ENCODE measurements around the gene CTRL.

DNA sequence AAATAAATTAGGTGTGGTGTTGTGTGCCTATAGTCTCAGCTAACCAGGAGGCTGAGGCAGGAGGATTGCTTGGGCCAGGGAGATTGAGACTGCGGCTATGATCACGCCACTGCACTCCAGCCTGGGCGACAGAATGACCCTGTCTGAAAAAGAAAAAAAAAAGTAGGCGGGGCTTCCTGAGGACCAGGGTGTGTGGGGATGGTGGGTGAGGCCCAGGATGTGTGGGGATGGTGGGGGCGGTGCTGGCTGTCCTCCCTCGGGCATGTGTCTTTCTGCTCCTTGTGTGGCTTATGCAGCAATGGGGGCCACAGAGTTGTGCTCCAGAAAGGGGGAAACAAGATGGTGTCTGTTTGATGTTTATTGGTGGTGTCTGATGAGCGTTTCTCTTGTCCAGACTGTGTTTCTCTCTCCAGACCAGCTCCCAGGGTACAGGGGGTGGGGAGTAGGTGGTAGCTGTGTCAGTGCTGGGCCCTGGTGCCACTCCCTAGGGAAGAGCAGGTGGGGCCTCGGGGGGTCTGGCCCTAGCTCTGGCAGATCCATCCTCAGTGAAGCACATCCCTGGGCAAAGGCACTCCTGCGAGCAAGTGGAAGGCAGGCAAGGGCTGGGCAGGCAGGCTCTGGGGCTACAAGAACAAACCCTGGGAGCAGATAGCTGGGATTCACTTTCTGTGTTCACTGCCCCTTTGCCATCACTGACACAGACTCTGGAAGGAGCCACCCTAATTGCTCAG lies 10.0 kb upstream of the CTRL start:
- TF ChIP-seq, protein P1, sequence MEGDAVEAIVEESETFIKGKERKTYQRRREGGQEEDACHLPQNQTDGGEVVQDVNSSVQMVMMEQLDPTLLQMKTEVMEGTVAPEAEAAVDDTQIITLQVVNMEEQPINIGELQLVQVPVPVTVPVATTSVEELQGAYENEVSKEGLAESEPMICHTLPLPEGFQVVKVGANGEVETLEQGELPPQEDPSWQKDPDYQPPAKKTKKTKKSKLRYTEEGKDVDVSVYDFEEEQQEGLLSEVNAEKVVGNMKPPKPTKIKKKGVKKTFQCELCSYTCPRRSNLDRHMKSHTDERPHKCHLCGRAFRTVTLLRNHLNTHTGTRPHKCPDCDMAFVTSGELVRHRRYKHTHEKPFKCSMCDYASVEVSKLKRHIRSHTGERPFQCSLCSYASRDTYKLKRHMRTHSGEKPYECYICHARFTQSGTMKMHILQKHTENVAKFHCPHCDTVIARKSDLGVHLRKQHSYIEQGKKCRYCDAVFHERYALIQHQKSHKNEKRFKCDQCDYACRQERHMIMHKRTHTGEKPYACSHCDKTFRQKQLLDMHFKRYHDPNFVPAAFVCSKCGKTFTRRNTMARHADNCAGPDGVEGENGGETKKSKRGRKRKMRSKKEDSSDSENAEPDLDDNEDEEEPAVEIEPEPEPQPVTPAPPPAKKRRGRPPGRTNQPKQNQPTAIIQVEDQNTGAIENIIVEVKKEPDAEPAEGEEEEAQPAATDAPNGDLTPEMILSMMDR (IDR thresholded peaks at IDR 0.05), result no peak
- TF ChIP-seq POLR2AphosphoS5 (IDR thresholded peaks at IDR 0.05), result no peak
- no peak for TF ChIP-seq POLR2A (IDR thresholded peaks at IDR 0.05)
- TF ChIP-seq EP300 (IDR thresholded peaks at IDR 0.05), result no peak
